GM19240 (cell line): ENCODE measurements around the gene UBE2O.
A peak's percentile ranks its signal among the peaks of the same experiment; 100 is the strongest.

Experiments used
- DNase-seq: peaks from one replicate; pipeline ENCODE4 v3.0.0; 2011; ENCODE audit warnings: low spot score; ENCODE audit not compliant: insufficient read length

UBE2O gene

DNA sequence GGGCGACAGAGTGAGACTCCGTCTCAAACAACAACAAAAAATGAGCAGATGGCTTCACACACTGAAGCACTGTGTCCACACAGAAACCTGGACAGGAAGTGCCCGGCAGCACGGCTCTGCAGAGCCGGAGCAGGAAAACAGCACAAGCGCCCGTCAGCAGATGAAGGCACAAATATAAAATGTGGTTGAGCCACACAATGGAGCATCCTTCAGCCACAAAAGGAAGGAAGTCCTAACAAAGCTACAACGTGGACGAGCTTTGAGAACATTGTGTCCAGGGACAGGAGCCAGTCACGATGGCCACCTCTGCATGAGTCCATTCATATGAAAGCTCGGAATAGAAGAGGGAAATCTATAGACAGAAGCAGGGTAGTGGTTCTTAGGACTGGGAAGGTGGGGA, 32.6 kb upstream of the UBE2O start:
- no peak for DNase-seq

DNA sequence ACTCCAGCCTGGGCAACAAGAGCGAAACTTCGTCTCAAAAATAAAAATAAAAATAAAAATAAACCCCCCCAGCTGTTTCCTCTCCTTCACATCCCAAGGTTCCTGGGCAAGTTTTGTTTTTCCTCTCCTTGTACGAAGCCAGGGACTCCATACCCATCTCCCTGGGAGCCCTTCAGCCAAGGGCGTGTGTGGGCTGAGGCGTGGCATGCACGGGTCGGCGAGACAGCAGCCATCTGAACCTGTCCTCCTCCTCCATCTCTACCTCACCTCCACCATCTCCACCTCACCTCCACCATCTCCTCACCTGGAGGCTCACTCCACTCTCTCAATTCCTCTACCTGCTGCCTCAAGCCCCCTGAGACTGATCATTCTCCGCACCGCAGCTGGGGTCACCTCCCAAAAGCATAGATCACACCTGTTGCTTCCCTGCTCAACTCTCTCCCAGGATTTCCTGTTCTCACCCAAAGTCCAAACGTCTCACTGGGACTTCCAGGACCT, 31.3 kb upstream of the UBE2O start:
- DNase-seq = no peak

DNA sequence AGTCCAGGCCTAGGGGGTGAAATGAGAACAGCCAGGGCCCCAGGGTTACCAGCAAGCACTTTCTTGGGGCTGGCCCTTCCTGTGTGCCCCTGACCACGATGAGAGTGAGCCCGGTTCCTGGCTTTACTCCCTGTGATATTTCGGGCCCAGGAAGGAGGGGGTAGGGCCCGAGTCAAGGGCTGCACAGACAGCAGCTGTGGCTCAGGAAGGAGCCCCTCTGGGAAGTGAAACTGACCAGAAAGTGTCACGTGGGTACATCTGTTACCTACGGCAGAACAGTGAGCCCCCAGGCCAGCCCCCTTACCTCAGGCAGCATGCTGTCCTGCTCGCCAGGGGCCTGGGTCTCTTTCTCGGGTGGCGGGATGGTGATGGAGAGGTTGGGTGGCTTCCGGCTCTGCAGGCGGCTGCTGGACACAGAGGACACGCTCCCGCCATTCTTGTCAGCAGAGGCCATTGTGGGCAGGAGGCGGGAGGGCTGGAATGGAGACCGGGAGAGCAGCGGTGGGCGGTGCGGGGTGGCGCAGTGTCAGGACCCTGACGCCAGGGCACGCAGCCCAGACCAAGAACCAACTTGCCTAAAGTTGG, 28.2 kb upstream of the UBE2O start:
- DNase-seq = peak; percentile 90

DNA sequence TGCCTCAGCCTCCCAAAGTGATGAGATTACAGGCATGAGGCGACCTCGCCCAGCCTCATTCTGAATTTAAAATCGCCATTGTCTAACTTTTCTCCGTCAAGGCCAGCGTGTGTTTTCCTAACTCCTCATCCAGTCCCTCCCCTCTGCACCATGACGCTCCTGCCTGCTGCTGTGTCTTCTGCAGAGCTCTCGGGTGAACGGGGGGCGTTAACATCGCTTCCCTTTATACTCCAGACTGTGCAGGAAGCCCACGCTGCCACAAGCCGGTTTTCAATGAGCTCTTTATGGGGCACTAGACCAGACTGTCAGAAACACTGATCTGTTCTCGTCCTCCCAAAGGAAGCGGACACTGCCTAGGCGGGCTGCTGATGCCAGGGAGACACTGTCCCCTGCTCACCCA, 27.7 kb upstream of the UBE2O start:
- no peak for DNase-seq

DNA sequence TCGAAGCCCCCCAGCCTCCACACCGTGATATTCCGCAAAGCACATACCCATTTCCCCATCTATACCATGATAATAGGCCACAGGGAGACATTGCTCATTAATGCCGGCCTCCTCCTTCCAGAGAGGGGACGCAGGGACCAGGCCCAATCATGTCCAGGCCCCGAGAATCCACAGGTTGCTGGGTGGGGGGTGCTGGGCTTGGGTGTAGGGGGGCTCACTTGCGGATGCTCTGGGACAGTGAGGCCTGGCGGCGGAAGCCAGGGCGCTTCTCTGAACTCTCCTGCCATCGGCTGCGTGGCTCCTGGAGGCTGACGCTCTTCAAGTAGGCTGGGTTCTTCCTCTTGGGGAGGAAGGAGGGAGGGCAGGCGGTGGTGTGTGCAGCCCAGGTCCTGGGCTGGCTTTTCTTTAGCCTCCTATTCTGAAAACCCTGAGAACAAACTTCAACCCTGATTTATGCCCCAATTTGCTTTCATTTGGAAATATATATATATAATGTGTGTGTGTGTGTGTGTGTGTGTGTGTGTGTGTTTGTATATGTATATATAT, 26.6 kb upstream of the UBE2O start:
- DNase-seq = no peak

DNA sequence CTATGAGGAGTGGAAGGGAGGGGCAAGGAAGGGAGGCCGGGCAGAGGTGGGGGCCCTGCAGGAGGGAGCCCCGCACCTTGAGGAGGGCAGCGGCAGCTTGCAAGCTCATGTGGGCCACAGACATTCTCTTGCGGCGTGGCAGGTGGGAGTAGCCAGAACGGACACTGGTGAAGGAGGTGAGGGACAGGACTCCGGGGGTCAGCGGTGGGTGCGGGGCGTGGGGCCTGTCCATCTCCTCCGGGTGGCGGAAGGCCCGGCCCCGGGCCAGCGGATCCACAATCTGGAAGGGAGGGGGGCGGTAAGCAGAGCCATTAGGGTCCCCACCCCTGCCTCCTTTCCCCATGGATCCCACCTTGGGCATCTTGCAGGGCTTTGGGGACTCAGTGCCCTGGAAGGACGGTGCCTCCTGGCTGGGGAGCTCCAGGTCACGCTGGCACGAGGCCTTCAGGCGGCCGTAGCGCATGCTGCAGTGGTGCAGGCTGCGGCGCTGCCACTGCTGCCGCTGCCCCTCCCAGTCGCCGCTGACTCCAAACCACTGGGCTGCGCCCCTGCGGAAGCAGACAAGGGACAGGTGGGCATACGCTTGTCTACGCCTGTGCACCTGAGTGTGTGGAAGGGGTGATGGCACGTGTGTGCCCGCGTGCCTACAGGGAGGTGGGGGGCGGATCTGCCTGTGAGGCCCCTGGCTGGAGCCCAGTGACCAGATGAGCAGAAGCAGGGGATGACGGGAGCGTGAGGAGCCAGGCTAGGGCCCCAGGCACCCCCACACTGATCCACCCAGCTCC, 26.0 kb upstream of the UBE2O start:
- DNase-seq = no peak

DNA sequence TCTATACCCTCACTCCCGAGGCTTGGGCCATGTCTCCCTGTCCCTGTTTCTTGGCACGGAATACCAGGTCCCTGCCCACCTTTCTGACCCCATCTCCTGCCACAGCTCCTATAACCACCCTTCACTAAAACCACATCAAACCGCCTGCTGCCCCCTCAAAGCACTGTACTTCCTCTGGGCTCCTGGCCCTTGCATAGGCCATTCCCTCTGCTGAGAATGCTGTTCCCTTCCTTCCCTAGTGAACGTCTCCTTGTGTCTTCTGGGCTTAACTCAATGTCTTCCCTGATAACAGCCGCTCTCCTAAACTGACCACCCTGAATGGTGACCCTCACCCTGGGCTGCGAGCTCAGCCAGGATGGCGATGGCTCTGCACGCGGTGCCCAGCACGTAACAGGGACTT, 25.1 kb upstream of the UBE2O start:
- no peak for DNase-seq

DNA sequence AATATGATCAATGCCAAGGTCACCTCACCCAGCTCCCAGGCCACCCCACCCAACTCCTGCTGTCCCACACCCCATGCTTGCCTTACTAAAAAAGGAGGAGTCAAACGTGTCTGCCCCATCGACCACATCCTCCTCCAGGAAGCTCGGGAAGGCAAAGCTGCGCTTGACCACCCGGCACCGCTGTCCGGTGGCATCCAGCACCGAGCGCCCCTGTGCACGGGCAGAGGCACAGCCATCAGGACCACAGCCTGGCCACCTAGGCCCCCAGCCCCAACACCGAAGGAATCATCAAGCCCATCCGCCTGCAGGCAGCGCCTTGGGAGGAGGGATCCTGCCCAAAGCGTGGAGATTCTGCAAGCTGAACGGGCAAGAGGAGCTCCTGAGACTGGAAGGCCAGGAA, 24.6 kb upstream of the UBE2O start:
- no peak for DNase-seq

DNA sequence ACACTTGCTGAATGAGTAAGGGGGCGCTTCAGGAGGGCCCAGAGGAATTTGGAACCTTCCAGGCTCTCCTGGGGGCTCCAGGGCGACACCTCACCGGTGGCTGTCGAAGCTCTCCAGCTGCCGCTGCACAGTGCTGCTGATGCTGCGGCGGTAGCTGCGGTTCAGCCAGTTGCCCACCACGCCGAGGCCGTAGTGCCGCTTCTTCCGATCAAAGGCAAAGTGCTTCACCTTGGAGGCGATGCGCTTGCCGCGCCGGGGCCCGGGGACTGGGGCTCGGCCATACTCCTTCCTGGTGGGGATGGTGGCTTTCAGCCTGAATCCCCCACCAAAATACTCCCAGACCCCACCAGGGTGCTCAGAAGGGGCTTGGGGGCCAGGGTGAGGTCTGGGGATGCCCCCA, 23.8 kb upstream of the UBE2O start:
- DNase-seq = no peak

DNA sequence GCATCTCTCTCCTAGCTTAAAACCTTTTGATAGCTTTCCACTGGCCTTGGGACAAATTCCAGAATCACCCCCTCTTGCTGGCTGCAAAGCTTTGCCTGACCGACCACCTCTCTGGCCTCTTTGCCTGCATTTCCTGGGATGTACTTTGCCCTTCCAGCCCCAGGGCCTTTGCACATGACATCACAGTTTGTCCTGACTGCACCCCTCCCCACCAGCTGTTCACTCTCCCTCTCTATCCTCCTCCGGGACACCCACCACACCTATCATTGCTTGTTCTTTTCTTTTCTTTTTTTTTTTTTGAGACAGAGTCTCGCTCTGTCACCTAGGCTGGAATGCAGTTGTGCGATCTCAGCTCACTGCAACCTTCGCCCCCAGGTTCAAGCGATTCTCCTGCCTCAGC, 22.4 kb upstream of the UBE2O start:
- DNase-seq = no peak

DNA sequence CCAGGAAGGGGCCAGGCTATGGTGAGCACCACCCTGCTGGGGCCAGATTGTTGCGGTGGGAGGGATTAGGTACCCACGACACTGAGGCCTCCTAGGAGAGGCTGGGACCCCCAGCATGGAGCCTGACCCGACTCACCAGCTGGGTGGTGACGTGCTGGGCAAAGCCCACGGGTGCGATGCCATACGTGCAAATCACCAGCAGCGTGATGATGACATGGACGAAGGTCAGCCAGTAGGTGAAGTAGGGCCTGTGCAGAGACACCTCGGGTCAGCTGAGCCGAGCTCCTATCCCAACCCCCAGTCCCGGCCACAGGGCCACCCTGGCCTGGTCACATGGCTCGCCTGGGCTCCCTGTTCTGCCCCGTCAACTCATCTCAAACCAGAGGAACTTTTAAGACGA, 21.9 kb upstream of the UBE2O start:
- DNase-seq = no peak

DNA sequence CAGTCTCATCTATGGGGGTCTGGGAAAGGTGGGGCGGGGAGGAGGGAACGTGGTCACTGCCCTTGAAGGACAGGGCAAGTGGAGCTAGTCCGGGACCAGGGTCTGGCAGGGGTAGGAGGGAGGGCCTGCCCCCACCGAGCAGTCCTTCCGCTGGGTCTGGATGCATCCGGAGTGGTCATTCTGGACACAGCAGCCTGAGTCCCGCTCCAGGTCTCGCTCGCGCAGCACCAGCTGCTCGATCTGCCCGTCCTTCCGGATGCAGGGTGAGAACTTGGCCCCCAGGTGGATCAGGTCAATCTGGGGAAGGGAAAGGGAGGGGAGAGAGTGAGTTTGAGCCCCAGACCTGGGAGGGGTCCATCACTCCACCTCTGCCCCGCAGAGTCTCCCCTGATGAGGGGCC, 21.3 kb upstream of the UBE2O start:
- DNase-seq = no peak

DNA sequence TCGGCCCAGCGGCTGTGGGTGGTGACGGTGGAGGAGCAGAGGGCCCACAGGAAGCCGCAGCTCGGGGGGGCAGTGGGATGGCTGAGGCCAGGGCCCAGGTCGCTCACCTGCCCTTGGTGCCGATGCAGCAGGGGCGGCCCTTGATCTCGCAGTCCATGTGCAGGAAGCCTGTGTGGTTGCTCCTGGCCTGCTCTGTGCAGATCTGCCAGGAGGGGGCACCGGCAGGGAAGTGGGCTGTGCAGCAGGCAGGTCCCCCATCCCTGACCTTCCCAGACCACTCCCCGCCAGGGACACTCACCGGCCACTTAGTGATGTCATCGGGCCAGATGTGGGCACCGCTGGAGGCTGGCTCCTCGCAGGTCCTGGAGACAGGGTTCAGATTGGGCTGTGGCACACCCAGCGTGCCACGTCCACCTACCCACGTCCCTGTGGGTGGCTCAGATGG, 20.6 kb upstream of the UBE2O start:
- DNase-seq = no peak

DNA sequence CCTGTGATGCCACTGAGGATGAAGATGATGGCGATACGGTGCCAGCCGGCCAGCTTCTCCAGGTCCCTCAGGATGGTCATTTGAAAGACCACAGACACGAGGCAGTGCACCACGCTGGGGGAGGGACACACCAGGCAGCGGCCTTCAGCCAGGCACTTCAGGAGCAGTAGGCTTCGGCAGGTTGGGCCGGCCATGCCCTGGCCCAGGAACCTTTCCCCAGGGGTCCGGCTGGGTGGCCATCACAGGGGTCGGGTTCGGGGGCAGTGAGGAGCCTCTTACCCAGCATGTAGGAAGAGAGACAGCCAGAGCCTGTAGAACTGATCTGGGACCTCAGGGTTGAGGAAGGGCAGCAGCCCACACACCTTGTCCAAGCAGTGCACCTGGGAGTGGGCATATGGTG, 19.8 kb upstream of the UBE2O start:
- DNase-seq = no peak

DNA sequence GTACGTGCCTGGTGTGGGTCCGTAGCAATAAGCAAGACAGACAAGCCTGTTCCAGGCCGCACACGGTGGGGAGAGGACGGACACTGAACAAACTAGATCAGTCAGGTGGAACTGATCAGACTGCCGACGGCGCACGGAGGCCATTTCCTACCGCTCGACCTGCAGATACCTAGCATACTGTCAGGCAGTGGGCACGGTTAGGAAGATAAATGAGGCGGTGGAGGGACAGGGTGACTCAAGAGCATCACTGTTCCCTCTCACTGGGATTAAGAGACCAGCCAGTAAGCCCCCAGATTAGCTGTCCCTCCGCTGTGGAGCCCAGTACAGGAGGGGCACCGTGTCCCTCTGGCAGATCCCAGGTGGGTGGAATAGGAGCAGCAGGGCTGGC, 19.3 kb upstream of the UBE2O start:
- DNase-seq = no peak

DNA sequence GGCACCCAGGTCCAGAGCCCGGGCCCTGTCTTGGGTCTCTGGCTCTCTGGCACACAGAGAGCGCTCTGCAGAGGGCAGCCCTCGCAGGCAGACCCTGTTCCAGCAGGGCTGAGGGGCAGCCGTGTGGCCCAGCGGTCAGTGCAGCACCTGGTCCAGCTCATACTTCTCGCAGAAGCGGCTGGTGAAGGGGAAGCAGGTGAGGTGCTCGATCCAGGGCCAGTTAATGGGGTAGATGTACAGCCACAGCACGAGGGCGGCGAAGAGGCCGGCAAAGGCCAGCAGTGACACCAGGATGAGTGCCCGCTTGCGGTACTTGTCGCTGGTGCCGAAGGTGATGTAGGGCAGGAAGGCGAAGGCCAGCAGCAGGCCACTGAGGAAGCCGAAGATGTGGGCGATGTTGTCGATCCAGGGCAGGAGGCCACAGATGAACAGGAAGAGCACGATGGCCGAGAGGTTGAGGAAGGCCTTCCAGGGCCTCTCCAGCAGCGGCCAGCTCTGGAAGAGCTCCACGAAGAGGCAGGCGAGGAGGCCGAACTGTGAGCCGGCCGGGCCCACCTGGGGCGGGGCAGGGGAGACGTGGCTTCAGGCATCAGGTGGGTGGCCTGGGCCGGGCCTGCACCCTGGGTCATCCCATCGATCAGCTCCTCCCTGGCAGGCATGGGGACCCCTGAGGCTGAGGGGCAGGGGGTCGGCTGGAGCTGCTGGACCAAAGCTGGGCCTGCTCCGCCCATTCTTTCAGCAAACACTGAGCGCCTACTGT, 18.7 kb upstream of the UBE2O start:
- no peak for DNase-seq

DNA sequence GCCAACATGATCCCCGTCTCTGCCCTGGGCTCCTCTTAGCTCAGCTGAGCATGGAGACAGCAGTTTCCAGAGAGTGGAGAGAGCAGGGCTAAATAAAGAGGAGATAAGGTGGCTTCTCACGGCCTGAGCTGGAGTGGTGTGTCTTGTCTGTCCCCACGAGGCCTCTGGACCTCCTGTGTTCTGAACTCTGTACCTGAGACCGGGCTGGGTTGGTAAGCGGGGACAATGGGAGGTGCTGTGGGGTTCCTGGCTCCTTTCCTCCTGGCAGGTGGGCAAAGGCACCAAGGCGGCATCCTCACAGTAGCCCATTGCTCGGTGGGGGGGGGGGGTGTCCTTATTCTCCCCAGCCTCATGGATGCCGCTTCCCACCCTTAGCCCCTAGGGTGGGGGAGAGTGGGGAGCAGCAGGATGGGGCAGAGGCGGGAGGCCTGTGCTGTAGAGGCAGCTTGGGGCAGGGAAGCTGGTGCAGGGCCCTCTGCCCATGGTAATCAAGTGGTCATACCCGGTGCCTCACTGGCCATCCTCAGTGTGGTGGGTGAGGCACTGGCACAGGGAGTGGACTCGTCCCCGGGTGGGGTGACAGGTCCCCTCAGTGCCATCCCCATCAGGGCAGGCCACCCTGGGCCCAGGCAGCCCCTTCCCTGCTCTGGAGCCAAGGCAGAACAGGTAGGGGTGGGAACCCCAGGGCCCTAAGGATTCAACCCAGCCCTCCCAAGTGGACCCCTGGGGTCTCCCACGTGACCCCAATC, 17.2 kb upstream of the UBE2O start:
- DNase-seq = no peak

DNA sequence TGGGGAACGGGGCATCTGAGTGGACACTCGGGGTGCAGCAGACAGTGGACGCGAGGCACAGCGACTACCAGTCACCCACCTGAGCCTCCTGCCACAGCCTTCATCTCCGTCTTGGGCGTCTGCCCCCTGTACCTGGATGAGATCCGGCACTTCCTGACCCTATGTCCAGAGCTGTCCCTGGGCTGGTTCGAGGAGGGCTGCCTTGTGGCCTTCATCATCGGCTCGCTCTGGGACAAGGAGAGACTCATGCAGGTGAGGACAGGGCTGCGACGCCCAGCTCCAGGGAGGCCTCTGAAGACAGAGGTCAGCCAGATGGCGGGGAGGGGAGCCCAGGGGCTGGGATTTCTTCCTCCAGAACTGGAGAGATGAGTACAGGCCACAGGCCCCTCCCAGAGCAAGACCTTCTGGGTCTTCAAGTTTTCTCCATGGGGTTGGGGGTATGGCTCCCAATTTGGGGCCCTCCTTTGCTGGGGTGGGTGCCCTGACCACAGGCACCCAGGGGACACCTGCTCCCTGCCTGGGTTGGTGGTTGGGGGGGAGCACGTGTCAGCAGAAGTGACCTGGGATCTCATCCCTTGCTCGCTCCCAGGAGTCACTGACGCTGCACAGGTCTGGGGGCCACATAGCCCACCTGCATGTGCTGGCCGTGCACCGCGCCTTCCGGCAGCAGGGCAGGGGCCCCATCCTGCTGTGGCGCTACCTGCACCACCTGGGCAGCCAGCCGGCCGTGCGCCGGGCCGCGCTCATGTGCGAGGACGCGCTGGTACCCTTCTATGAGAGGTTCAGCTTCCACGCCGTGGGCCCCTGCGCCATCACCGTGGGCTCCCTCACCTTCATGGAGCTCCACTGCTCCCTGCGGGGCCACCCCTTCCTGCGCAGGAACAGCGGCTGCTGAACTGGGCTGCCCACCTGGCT, 16.4 kb upstream of the UBE2O start:
- no peak for DNase-seq

DNA sequence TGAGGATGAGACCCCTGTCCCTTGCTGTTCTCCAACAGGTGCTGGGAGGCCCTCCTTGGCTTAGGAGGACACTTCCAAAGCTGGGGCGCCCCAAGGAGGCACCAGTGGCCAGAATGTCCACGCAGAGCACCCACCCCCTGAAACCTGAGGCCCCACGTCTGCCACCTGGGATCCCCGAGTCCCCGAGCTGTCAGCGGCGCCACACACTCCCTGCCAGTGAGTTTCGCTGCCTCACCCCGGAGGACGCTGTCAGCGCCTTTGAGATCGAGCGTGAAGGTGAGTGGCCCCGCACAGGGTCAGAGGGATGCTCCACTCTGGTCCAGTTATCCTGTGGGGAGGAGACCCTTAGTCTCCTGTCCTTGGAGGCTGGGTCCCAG, 15.7 kb upstream of the UBE2O start:
- DNase-seq = no peak

DNA sequence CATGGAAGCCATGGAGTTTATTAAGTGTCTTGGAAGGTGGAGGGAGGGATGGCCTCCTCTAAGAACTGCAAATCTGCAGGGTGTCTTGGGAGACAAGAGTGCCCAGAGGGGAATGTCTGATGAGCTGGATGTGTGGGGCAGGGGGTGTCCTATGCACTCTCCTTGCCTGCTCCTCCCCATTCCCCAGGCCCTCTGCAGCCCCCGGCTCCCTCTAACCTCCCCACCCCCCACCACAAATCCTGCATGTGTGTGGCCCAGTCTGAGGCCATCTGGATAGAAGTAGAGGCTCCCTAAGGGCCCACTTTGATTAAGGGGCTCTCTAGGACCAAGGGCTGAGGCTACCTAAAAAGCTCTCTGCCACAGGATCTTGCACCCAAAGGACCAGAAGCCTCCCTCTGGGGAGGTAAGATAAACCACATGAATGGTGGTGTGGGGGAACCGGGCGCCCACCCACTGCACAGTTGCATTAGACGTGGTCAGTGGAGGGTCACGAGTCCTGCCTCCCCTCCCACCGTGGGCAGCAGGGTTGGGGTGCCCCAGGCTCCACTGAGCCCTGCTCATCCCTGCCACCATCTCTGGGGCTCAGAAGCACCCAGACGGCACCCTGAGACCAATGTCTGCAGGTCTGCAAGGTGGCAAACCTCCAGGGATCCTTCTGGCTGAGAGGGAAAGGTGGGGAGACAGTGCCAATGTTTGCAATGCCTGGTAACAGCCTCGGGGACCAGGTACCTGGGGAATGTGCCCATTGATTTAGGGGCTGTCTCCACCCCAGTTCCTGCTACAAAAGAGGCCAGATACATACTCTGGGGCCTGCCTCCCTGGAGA, 15.1 kb upstream of the UBE2O start:
- DNase-seq = no peak
